K562 (cell line): ENCODE measurements around the gene UNC119B. TPM values are rescaled to one million over a fixed set of nuclear protein-coding genes. Genes with fewer than 3 reads are reported as not detected.

Source experiments
- CBFB ChIP-seq: sonication (generic); formaldehyde crosslinking; IDR thresholded peaks from 2 replicates; pipeline ENCODE4 v1.4.0; 2020; ENCODE audit warnings: mild to moderate bottlenecking, missing genetic modification reagents
- CEBPG ChIP-seq, 3 experiments: fragments of 200-800 bp in 1 of 3; sonication (Bioruptor generic) in 1 of 3; sonication (generic) in 1 of 3; formaldehyde crosslinking in 1 of 3; IDR thresholded peaks in 2 of 3; conservative IDR thresholded peaks in 1 of 3; 2 replicates each; pipeline versions ENCODE4 v1.6.1 to v1.8.0; 2016 to 2022; ENCODE audit warnings: missing compliant biosample characterization in 2 of 3, missing genetic modification characterization in 2 of 3, mild to moderate bottlenecking in 1 of 3, missing genetic modification reagents in 1 of 3
- CHD2 ChIP-seq: IDR thresholded peaks from 2 replicates; pipeline ENCODE4 v1.6.1; 2011; ENCODE audit warnings: low read depth, low read length
- CHD4 ChIP-seq: fragments of 200-600 bp; sonication (generic); IDR thresholded peaks from 3 replicates; pipeline ENCODE4 v1.6.1; 2012; ENCODE audit warnings: low read depth, mild to moderate bottlenecking, mixed read lengths, low read length, inconsistent platforms; ENCODE audit not compliant: insufficient read depth, insufficient replicate concordance, poor library complexity, severe bottlenecking
- FOXJ3 ChIP-seq: sonication (generic); formaldehyde crosslinking; IDR thresholded peaks from 2 replicates; pipeline ENCODE4 v1.4.0; 2020; ENCODE audit warnings: mild to moderate bottlenecking, missing genetic modification reagents
- GABPB2 ChIP-seq: fragments of 250-450 bp; sonication (Bioruptor Pico); conservative IDR thresholded peaks from 2 replicates; pipeline ENCODE4 v1.5.1; 2021; ENCODE audit warnings: mild to moderate bottlenecking
- GTF2A2 ChIP-seq: IDR thresholded peaks from 2 replicates; pipeline ENCODE4 v1.6.1; 2016; ENCODE audit warnings: mild to moderate bottlenecking, missing genetic modification characterization, missing compliant biosample characterization
- NCOA4 ChIP-seq: fragments of 450-650 bp; IDR thresholded peaks from 2 replicates; pipeline ENCODE4 v1.6.1; 2018; ENCODE audit warnings: mild to moderate bottlenecking; ENCODE audit not compliant: partially characterized antibody
- SRSF9 ChIP-seq: fragments of 200-400 bp; formaldehyde crosslinking; IDR thresholded peaks from 2 replicates; pipeline ENCODE4 v1.6.1; 2017; ENCODE audit warnings: low read depth, low read length, borderline replicate concordance
- TBL1XR1 ChIP-seq, 2 experiments: IDR thresholded peaks; 2 replicates each; pipeline ENCODE4 v1.6.1; 2012; ENCODE audit warnings: improper control_type of control experiment in 2 of 2, low read length in 2 of 2, mild to moderate bottlenecking in 1 of 2
- ZNF197 ChIP-seq: fragments of 200-800 bp; sonication (Bioruptor generic); IDR thresholded peaks from 2 replicates; pipeline ENCODE4 v1.6.1; 2016; ENCODE audit warnings: low read depth, missing genetic modification characterization, missing compliant biosample characterization
- ZNF75A ChIP-seq: fragments of 450-650 bp; formaldehyde crosslinking; IDR thresholded peaks from 2 replicates; pipeline ENCODE4 v1.4.0; 2020; ENCODE audit warnings: mild to moderate bottlenecking
- ZNF764 ChIP-seq: fragments of 250-450 bp; sonication (Bioruptor Pico); IDR thresholded peaks from 2 replicates; pipeline ENCODE4 v1.4.0; 2020; ENCODE audit warnings: low read depth, mild to moderate bottlenecking, moderate library complexity
- polyA plus RNA-seq, 8 experiments: library from polyadenylated mRNA; depleted of rRNA in 4 of 8; stranded (reverse) in 5 of 8; unstranded in 3 of 8; fragments of >200 nt; fragmentation: Nextera tagmentation in 2 of 8; fragmentation: Illumina TruSeq in 1 of 8; extraction: Ambion mirVana in 2 of 8; extraction: Trizol in 1 of 8; gene quantifications; 2 replicates each; pipeline versions ENCODE4 v1.2.1 to v1.2.3, GENCODE V29; 2011 to 2014; ENCODE audit warnings: inconsistent platforms in 1 of 8, missing spikeins in 1 of 8
- total RNA-seq, 7 experiments: library from RNA; depleted of rRNA in 6 of 7; stranded (reverse); fragments of >200 nt in 6 of 7; fragmentation: Illumina TruSeq in 2 of 7; extraction: Trizol in 2 of 7; gene quantifications; 2 replicates each; pipeline versions ENCODE4 v1.2.1 to v1.2.3, GENCODE V29; 2011 to 2021; ENCODE audit warnings: low replicate concordance in 1 of 7
- TF ChIP-seq, protein P1 (sequence below): sonication (generic); formaldehyde crosslinking; IDR thresholded peaks from 2 replicates; pipeline ENCODE4 v1.9.0; 2022; ENCODE audit warnings: mild to moderate bottlenecking, missing genetic modification reagents
- TF ChIP-seq, protein P2 (sequence below): fragments of 450-650 bp; IDR thresholded peaks from 2 replicates; pipeline ENCODE4 v1.6.1; 2016; ENCODE audit warnings: antibody characterized with exemption
- TF ChIP-seq, protein P3 (sequence below): sonication (generic); formaldehyde crosslinking; IDR thresholded peaks from 2 replicates; pipeline ENCODE4 v1.8.0; 2023; ENCODE audit warnings: missing genetic modification reagents, mild to moderate bottlenecking, borderline replicate concordance
- TF ChIP-seq, protein P4 (sequence below): IDR thresholded peaks from 2 replicates; pipeline ENCODE4 v1.6.1; 2014; ENCODE audit warnings: antibody characterized with exemption

UNC119B gene
- total and polyA plus RNA-seq, 9 of the 15 experiments (the other 6 are each of a cell fraction or from before 2014, with no cell fraction given): 4.0 to 34.5 (median 15.1) TPM

DNA sequence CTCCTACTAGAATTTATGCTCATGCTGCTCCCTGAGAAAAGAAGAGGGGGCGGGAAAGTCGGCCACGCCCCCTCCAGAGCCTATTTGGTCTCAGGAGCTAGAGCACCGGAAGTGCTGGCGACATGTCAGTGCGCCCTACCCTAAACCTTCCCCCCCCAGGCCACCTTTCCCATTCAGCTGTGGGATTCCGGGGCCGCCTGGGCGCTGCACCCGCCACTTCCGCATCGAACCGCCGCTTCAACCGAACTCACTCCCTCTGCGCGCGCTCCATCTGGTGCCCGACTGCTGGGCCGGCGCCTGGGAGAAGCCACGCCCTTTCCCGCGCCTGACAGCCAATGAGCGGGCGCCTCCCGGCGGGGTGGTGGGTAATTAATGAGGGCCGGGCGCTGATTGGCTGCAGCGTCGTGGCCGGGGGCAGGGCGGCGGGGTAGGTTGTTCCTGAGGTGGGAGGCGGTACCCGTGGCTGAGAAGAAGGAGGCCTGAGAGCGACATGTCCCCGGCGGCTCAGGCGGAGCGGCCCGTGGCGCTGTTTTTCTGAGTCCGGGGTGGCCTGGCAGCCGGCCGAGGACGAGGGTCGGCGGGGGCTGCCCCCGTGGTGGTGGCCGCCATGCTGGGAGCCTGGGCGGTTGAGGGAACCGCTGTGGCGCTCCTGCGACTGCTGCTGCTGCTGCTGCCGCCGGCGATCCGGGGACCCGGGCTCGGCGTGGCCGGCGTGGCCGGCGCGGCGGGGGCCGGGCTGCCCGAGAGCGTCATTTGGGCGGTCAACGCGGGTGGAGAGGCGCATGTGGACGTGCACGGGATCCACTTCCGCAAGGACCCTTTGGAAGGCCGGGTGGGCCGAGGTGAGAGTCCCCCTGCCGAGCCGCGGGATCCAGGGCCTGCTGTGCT is 23.3 kb upstream of the UNC119B start, which contains the start of gene MLEC (continued):
- TF ChIP-seq FOXJ3 (CRISPR knock-in tag) (no peak), CHD4 (no peak), GTF2A2 (tag) (no peak), CEBPG (CRISPR knock-in tag; IDR thresholded peaks at IDR 0.05) (no peak), CEBPG (tag; conservative IDR thresholded peaks at IDR 0.05 in 1 of 2, IDR thresholded peaks at IDR 0.05 in 1 of 2) (no peak), ZNF75A (CRISPR knock-in tag) (no peak), NCOA4 (no peak), ZNF197 (CRISPR knock-in tag) (no peak), GABPB2 (CRISPR knock-in tag) (no peak), CHD2 (peak; percentile 39; the same call in 1 of the 2 replicates), SRSF9 (no peak), ZNF764 (CRISPR knock-in tag) (no peak), CBFB (peak; percentile 95), TBL1XR1 (IDR thresholded peaks at IDR 0.05; ENCODE audit: low read length in 2 of 2) (peak in 1 of 2 experiments; percentile 63; a peak in 2 of 4 replicates)
- TF ChIP-seq, protein P1, sequence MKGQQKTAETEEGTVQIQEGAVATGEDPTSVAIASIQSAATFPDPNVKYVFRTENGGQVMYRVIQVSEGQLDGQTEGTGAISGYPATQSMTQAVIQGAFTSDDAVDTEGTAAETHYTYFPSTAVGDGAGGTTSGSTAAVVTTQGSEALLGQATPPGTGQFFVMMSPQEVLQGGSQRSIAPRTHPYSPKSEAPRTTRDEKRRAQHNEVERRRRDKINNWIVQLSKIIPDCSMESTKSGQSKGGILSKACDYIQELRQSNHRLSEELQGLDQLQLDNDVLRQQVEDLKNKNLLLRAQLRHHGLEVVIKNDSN (CRISPR knock-in tag): no peak; the same call in 1 of the 2 replicates
- TF ChIP-seq, protein P2, sequence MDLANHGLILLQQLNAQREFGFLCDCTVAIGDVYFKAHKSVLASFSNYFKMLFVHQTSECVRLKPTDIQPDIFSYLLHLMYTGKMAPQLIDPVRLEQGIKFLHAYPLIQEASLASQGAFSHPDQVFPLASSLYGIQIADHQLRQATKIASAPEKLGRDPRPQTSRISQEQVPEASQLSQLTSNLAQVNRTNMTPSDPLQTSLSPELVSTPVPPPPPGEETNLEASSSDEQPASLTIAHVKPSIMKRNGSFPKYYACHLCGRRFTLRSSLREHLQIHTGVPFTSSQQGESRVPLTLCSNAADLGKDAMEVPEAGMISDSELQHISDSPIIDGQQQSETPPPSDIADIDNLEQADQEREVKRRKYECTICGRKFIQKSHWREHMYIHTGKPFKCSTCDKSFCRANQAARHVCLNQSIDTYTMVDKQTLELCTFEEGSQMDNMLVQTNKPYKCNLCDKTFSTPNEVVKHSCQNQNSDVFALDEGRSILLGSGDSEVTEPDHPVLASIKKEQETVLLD: peak; percentile 53; the same call in 1 of the 2 replicates
- TF ChIP-seq, protein P3, sequence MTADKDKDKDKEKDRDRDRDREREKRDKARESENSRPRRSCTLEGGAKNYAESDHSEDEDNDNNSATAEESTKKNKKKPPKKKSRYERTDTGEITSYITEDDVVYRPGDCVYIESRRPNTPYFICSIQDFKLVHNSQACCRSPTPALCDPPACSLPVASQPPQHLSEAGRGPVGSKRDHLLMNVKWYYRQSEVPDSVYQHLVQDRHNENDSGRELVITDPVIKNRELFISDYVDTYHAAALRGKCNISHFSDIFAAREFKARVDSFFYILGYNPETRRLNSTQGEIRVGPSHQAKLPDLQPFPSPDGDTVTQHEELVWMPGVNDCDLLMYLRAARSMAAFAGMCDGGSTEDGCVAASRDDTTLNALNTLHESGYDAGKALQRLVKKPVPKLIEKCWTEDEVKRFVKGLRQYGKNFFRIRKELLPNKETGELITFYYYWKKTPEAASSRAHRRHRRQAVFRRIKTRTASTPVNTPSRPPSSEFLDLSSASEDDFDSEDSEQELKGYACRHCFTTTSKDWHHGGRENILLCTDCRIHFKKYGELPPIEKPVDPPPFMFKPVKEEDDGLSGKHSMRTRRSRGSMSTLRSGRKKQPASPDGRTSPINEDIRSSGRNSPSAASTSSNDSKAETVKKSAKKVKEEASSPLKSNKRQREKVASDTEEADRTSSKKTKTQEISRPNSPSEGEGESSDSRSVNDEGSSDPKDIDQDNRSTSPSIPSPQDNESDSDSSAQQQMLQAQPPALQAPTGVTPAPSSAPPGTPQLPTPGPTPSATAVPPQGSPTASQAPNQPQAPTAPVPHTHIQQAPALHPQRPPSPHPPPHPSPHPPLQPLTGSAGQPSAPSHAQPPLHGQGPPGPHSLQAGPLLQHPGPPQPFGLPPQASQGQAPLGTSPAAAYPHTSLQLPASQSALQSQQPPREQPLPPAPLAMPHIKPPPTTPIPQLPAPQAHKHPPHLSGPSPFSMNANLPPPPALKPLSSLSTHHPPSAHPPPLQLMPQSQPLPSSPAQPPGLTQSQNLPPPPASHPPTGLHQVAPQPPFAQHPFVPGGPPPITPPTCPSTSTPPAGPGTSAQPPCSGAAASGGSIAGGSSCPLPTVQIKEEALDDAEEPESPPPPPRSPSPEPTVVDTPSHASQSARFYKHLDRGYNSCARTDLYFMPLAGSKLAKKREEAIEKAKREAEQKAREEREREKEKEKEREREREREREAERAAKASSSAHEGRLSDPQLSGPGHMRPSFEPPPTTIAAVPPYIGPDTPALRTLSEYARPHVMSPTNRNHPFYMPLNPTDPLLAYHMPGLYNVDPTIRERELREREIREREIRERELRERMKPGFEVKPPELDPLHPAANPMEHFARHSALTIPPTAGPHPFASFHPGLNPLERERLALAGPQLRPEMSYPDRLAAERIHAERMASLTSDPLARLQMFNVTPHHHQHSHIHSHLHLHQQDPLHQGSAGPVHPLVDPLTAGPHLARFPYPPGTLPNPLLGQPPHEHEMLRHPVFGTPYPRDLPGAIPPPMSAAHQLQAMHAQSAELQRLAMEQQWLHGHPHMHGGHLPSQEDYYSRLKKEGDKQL (CRISPR knock-in tag): no peak
- TF ChIP-seq, protein P4, sequence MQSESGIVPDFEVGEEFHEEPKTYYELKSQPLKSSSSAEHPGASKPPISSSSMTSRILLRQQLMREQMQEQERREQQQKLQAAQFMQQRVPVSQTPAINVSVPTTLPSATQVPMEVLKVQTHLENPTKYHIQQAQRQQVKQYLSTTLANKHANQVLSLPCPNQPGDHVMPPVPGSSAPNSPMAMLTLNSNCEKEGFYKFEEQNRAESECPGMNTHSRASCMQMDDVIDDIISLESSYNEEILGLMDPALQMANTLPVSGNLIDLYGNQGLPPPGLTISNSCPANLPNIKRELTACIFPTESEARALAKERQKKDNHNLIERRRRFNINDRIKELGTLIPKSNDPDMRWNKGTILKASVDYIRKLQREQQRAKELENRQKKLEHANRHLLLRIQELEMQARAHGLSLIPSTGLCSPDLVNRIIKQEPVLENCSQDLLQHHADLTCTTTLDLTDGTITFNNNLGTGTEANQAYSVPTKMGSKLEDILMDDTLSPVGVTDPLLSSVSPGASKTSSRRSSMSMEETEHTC: no peak
